Measurements from ENCODE around the gene TRPM2. TPM values are rescaled to one million over a fixed set of nuclear protein-coding genes. Genes with fewer than 3 reads are reported as not detected.

Gene TRPM2
- total and polyA plus RNA-seq, 2 donors: 2.7 to 9.4 TPM

DNA sequence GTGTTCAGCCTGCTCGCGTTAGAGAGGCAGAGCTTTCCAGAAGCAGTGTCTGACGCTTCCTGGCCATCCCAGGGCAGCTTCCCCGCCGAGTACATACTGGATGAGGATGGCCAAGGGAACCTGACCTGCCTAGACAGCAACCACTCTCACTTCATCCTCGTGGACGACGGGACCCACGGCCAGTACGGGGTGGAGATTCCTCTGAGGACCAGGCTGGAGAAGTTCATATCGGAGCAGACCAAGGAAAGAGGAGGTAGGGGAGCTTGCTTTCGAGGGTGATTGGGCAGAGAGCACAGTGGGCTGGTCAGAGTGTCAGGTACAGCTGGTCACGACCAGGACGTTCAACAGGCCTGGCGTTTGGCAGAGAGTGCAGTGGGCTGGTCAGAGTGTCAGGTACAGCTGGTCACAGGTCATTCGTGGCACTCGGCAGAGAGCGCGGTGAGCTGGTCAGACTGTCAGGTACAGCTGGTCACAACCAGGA is 22.4 kb downstream of the TRPM2 start:
- Histone ChIP-seq H3K27me3 (ENCODE audit: control insufficient read depth in 2 of 2, insufficient read depth in 1 of 2, low read length in 1 of 2) (no peaks in the 10 kb centered on the region), H3K27ac (ENCODE audit: low read depth in 1 of 2, low read length in 1 of 2) (no peak overlapping the region), H3K4me3 (ENCODE audit: low read length in 2 of 2) (no peak overlapping the region)

DNA sequence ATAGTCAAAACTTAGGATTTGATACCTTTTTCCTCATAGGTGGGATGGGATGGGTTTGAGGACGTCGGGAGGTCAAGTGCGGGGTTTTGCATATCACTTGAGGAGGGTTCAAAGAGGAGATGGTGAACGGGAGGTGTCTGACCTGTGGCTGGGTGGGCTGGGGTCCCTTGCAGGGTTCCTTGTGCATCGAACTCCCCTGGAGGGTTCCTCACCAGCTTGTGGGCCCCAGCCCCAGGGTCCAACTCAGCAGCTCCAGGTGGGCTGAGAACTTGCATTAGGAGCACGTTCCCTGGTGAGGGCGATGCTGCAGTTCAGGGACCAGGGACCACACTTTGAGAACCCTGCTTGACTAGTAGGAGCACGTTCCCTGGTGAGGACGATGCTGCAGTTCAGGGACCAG is 23.2 kb downstream of the TRPM2 start:
- H3K36me3 ChIP-seq (ENCODE audit: control insufficient read depth in 2 of 2, insufficient read depth in 2 of 2, low read length in 1 of 2): no peaks in the 10 kb centered on the region
- H3K4me3 ChIP-seq (ENCODE audit: low read length in 2 of 2): no peak overlapping the region
- peaks cover 0 to 14% of the 10 kb centered on the region in 2 donors for H3K9me3 ChIP-seq (ENCODE audit: control insufficient read depth in 2 of 2, insufficient read depth in 1 of 2, low read length in 1 of 2)
- H3K27me3 ChIP-seq (ENCODE audit: control insufficient read depth in 2 of 2, insufficient read depth in 1 of 2, low read length in 1 of 2): no peaks in the 10 kb centered on the region
- no peak for DNase-seq (ENCODE audit: low read depth in 6 of 9, low spot score in 9 of 9)
- no peak overlapping the region for H3K27ac ChIP-seq (ENCODE audit: low read depth in 1 of 2, low read length in 1 of 2)
- peaks cover 0 to 6% of the 10 kb centered on the region in 2 donors for H3K4me1 ChIP-seq (ENCODE audit: control insufficient read depth in 2 of 2, insufficient read depth in 2 of 2, low read length in 2 of 2)
- WGBS: 98% methylated on average over 9 of the region's 9 CpGs

More for the DNA sequence above, 22.4 kb downstream of the TRPM2 start:
- no peak for DNase-seq (ENCODE audit: low read depth in 6 of 9, low spot score in 9 of 9)
- H3K36me3 ChIP-seq (ENCODE audit: control insufficient read depth in 2 of 2, insufficient read depth in 2 of 2, low read length in 1 of 2): no peaks in the 10 kb centered on the region
- H3K4me1 ChIP-seq (ENCODE audit: control insufficient read depth in 2 of 2, insufficient read depth in 2 of 2, low read length in 2 of 2): peaks cover 0 to 6% of the 10 kb centered on the region in 2 donors
- WGBS: 96% methylated on average over 19 of the region's 19 CpGs
- peaks cover 0 to 16% of the 10 kb centered on the region in 2 donors for H3K9me3 ChIP-seq (ENCODE audit: control insufficient read depth in 2 of 2, insufficient read depth in 1 of 2, low read length in 1 of 2)

DNA sequence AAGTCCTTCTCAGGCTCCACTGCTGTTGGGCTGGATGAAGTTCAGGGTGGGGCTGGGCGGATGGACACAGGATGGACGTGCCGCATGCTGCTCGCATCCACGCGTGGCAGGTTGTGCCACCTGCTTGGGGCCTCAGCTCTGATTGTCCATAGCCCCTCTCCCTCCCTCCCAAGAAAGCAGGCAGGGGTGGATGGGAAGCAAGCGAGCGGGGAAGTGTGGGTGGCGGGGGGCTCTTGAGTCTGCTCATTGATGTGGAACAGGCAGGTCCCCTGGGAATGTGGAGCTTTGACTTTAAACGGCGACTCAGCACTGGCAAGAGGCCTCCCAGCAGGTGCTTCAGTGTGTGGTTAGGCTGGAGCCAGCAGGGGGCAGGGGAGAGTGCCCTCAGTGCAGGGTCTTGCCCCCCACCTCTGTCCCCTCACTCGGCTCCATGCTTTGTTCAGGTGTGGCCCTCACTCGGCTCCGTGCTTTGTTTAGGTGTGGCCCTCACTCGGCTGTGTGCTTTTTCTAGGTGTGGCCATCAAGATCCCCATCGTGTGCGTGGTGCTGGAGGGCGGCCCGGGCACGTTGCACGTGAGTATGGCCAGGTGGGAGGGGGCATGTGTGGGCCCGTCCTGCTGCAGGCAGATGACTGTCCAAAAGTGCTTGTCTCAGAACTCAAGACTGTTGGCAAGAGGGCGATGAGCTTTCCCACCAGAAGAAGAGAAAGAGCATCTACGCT is 23.9 kb downstream of the TRPM2 start:
- peaks cover 0 to 14% of the 10 kb centered on the region in 2 donors for H3K9me3 ChIP-seq (ENCODE audit: control insufficient read depth in 2 of 2, insufficient read depth in 1 of 2, low read length in 1 of 2)
- 94% methylated on average over 24 of the region's 24 CpGs for WGBS
- no peak overlapping the region for H3K27ac ChIP-seq (ENCODE audit: low read depth in 1 of 2, low read length in 1 of 2)
- H3K4me3 ChIP-seq (ENCODE audit: low read length in 2 of 2): no peak overlapping the region
- H3K4me1 ChIP-seq (ENCODE audit: control insufficient read depth in 2 of 2, insufficient read depth in 2 of 2, low read length in 2 of 2): peaks cover 0 to 6% of the 10 kb centered on the region in 2 donors
- DNase-seq (ENCODE audit: low read depth in 6 of 9, low spot score in 9 of 9): no peak
- no peaks in the 10 kb centered on the region for H3K27me3 ChIP-seq (ENCODE audit: control insufficient read depth in 2 of 2, insufficient read depth in 1 of 2, low read length in 1 of 2)
- H3K36me3 ChIP-seq (ENCODE audit: control insufficient read depth in 2 of 2, insufficient read depth in 2 of 2, low read length in 1 of 2): no peaks in the 10 kb centered on the region

GRCh38 chr21:44377922-44378645 is 24.7 kb downstream of the TRPM2 start:
- Histone ChIP-seq H3K27ac (ENCODE audit: low read depth in 1 of 2, low read length in 1 of 2) (no peak overlapping the region), H3K4me3 (ENCODE audit: low read length in 2 of 2) (no peak overlapping the region), H3K9me3 (ENCODE audit: control insufficient read depth in 2 of 2, insufficient read depth in 1 of 2, low read length in 1 of 2) (peaks cover 0 to 14% of the 10 kb centered on the region in 2 donors), H3K36me3 (ENCODE audit: control insufficient read depth in 2 of 2, insufficient read depth in 2 of 2, low read length in 1 of 2) (peaks cover 0 to 3% of the 10 kb centered on the region in 2 donors), H3K4me1 (ENCODE audit: control insufficient read depth in 2 of 2, insufficient read depth in 2 of 2, low read length in 2 of 2) (peaks cover 0 to 6% of the 10 kb centered on the region in 2 donors), H3K27me3 (ENCODE audit: control insufficient read depth in 2 of 2, insufficient read depth in 1 of 2, low read length in 1 of 2) (no peaks in the 10 kb centered on the region)
- DNase-seq (ENCODE audit: low read depth in 6 of 9, low spot score in 9 of 9): no peak
- WGBS: 92% methylated on average over 22 of the region's 22 CpGs

DNA sequence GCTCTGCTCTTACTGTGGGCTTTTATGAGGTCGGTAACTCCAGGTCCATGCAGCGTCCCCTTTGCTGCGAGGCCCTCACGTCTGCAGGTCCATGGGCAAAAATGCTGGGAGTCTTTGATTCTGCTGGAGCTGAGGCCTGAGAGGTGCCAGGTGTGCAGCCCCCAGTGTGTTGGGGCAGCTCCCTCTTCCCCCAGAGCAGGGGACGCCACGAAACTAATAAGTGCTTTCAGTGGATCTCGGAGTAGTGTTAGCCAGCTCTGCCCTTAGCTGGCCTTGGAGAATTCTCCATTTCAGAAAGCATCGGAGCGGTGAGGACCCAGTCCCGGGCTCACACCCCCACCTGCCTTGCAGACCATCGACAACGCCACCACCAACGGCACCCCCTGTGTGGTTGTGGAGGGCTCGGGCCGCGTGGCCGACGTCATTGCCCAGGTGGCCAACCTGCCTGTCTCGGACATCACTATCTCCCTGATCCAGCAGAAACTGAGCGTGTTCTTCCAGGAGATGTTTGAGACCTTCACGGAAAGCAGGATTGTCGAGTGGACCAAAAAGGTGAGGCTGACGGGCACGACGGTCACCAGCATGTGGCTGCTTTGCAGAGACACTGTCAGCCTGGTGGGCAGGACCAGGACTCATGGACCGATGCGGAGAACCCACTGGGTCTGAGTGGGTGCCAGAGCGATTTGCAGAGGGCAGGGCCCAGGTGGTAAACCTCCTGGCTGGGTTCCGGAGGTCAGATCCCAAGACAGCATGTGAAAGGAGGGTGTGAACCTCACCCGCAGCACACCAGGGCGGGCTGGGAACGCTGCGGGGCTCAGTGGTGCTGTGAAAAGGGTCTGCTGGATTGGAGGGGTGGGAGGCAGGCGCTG is 25.5 kb downstream of the TRPM2 start:
- H3K27me3 ChIP-seq (ENCODE audit: control insufficient read depth in 2 of 2, insufficient read depth in 1 of 2, low read length in 1 of 2): no peaks in the 10 kb centered on the region
- no peak overlapping the region for H3K27ac ChIP-seq (ENCODE audit: low read depth in 1 of 2, low read length in 1 of 2)
- peaks cover 0 to 14% of the 10 kb centered on the region in 2 donors for H3K9me3 ChIP-seq (ENCODE audit: control insufficient read depth in 2 of 2, insufficient read depth in 1 of 2, low read length in 1 of 2)
- no peak for DNase-seq (ENCODE audit: low read depth in 6 of 9, low spot score in 9 of 9)
- 98% methylated on average over 34 of the region's 34 CpGs for WGBS
- peaks cover 0 to 4% of the 10 kb centered on the region in 2 donors for H3K36me3 ChIP-seq (ENCODE audit: control insufficient read depth in 2 of 2, insufficient read depth in 2 of 2, low read length in 1 of 2)
- H3K4me1 ChIP-seq (ENCODE audit: control insufficient read depth in 2 of 2, insufficient read depth in 2 of 2, low read length in 2 of 2): peaks cover 0 to 6% of the 10 kb centered on the region in 2 donors
- no peak overlapping the region for H3K4me3 ChIP-seq (ENCODE audit: low read length in 2 of 2)

DNA sequence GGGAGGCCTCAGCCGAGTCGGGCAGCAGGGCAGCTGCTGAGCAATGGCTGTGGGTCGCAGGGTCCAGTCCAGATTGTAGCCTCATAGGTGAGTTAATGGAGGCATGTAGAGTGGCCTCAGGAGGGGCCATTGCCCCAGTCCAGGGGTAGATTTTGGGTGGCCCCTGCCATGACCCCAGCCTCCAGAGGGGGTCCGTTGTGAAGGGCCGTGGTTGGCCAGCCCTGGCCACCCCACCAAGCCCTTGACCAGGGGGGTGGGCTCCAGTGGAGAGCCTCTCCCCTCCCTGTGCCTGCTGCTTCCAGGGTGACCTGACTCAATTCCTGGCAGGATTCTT is 26.1 kb downstream of the TRPM2 start:
- WGBS: 97% methylated on average over 5 of the region's 5 CpGs
- peaks cover 0 to 6% of the 10 kb centered on the region in 2 donors for H3K4me1 ChIP-seq (ENCODE audit: control insufficient read depth in 2 of 2, insufficient read depth in 2 of 2, low read length in 2 of 2)
- no peaks in the 10 kb centered on the region for H3K27me3 ChIP-seq (ENCODE audit: control insufficient read depth in 2 of 2, insufficient read depth in 1 of 2, low read length in 1 of 2)
- no peak overlapping the region for H3K27ac ChIP-seq (ENCODE audit: low read depth in 1 of 2, low read length in 1 of 2)
- H3K36me3 ChIP-seq (ENCODE audit: control insufficient read depth in 2 of 2, insufficient read depth in 2 of 2, low read length in 1 of 2): peaks cover 0 to 4% of the 10 kb centered on the region in 2 donors
- no peak overlapping the region for H3K4me3 ChIP-seq (ENCODE audit: low read length in 2 of 2)
- H3K9me3 ChIP-seq (ENCODE audit: control insufficient read depth in 2 of 2, insufficient read depth in 1 of 2, low read length in 1 of 2): peaks cover 0 to 10% of the 10 kb centered on the region in 2 donors
- no peak for DNase-seq (ENCODE audit: low read depth in 6 of 9, low spot score in 9 of 9)

DNA sequence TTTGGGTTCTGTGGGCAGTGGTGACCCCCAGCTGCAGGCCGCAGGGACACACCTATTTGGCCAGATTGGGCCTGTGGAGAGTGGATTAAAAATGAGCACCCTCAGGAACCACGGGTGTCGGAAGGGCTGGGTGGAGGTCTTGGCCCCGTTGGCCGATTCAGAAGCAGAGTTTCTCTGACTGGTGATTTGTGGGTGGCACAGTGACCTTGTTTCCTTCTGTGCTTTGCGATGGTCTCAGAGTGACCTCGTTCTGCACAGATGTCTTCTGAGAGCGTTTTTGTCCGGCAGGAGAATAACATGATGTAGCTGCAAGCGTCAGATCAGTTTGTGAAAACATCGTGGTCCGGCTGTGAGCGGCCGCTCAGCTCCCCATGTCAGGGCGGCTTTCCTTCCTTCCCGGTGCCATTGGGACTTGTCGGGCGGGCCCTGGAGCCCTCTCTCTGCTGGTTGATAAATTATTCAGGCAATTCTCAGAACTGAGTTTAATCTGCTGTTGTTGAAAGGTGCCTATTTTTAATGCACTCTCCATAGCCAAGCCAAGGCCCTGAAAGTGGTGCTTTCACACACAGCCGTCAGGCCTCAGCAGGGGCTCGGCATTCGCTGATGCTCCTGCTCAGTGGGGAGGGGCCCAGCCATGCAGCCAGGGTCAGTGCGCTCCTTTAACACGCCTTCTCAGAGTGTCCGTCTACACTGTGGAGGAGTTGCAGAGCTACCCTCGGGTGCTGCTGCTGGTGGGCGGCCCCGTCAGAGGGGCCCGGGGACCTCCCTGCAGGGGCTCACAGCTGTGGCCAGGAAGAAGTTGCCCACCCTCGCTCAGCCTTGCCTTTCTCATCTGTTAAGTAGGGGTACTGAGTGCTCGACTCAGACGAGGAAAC is 26.8 kb downstream of the TRPM2 start:
- DNase-seq (ENCODE audit: low read depth in 6 of 9, low spot score in 9 of 9): no peak
- Histone ChIP-seq H3K4me3 (ENCODE audit: low read length in 2 of 2) (no peak overlapping the region), H3K27me3 (ENCODE audit: control insufficient read depth in 2 of 2, insufficient read depth in 1 of 2, low read length in 1 of 2) (no peaks in the 10 kb centered on the region), H3K27ac (ENCODE audit: low read depth in 1 of 2, low read length in 1 of 2) (no peak overlapping the region), H3K9me3 (ENCODE audit: control insufficient read depth in 2 of 2, insufficient read depth in 1 of 2, low read length in 1 of 2) (peaks cover 0 to 4% of the 10 kb centered on the region in 2 donors), H3K36me3 (ENCODE audit: control insufficient read depth in 2 of 2, insufficient read depth in 2 of 2, low read length in 1 of 2) (peaks cover 0 to 4% of the 10 kb centered on the region in 2 donors), H3K4me1 (ENCODE audit: control insufficient read depth in 2 of 2, insufficient read depth in 2 of 2, low read length in 2 of 2) (peaks cover 0 to 3% of the 10 kb centered on the region in 2 donors)
- 95% methylated on average over 31 of the region's 31 CpGs for WGBS

DNA sequence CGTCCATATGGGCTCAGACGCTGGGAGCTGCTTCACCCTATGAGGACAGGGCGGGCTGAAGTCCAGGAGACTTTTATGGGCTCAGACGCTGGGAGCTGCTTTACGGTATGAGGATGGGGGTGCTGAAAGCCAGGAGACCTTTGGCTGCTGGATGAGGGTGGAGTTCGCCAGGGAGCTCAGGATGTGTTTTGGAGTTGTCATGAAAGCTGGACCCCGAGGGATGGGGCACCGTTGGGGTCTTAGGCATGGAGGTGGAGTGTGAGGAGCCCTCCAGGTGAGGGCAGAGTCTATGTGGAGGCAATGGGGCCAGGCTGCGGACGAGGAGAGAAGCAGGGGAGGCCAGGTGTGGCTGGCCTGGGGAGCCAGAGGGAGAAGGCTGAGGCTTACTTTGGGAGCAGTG is 27.5 kb downstream of the TRPM2 start:
- Histone ChIP-seq H3K4me3 (ENCODE audit: low read length in 2 of 2) (no peak overlapping the region), H3K27me3 (ENCODE audit: control insufficient read depth in 2 of 2, insufficient read depth in 1 of 2, low read length in 1 of 2) (no peaks in the 10 kb centered on the region), H3K4me1 (ENCODE audit: control insufficient read depth in 2 of 2, insufficient read depth in 2 of 2, low read length in 2 of 2) (no peaks in the 10 kb centered on the region), H3K36me3 (ENCODE audit: control insufficient read depth in 2 of 2, insufficient read depth in 2 of 2, low read length in 1 of 2) (peaks cover 0 to 4% of the 10 kb centered on the region in 2 donors), H3K9me3 (ENCODE audit: control insufficient read depth in 2 of 2, insufficient read depth in 1 of 2, low read length in 1 of 2) (peaks cover 0 to 4% of the 10 kb centered on the region in 2 donors), H3K27ac (ENCODE audit: low read depth in 1 of 2, low read length in 1 of 2) (no peak overlapping the region)
- no peak for DNase-seq (ENCODE audit: low read depth in 6 of 9, low spot score in 9 of 9)
- WGBS: 95% methylated on average over 10 of the region's 10 CpGs
